Neural progenitor cell (in vitro differentiated cells): ENCODE data around the gene NTPCR.
"Not testable (repeated sequence)": the region's sequence is repeated elsewhere in the genome, so short reads cannot be mapped to it uniquely, and the experiment has no call there.

Experiments
- CTCF ChIP-seq: fragments of 200-600 bp; sonication (generic); IDR thresholded peaks from 2 replicates; pipeline ENCODE4 v1.5.1; 2017; ENCODE audit warnings: antibody characterized with exemption, mild to moderate bottlenecking
- EZH2 ChIP-seq: fragments of 200-600 bp; sonication (generic); IDR thresholded peaks from 2 replicates; pipeline ENCODE4 v1.6.1; 2017; ENCODE audit warnings: antibody characterized with exemption, mild to moderate bottlenecking, moderate library complexity
- EZH2phosphoT487 ChIP-seq: fragments of 200-600 bp; sonication (generic); IDR thresholded peaks from 2 replicates; pipeline ENCODE4 v1.6.1; 2017; ENCODE audit warnings: antibody characterized with exemption

GRCh38 chr1:233003638-233004037, 53.2 kb downstream of the NTPCR start:
- not testable (repeated sequence) for TF ChIP-seq EZH2, CTCF, EZH2phosphoT487
